Measurements from ENCODE around the gene SH3BGR.

- TF ChIP-seq POLR2A (IDR thresholded peaks at IDR 0.05; ENCODE audit: control extremely low read depth in 1 of 2, low read depth in 2 of 2, low read length in 2 of 2): no peak
- TF ChIP-seq TAF1 (IDR thresholded peaks at IDR 0.05; ENCODE audit: low read depth, low read length): no peak
- no peak for TF ChIP-seq SP1 (IDR thresholded peaks at IDR 0.05; ENCODE audit: low read depth, low read length)
- no peak for TF ChIP-seq CTCF (IDR thresholded peaks at IDR 0.05; ENCODE audit: control extremely low read depth in 1 of 3, insufficient read depth in 1 of 3, low read depth in 1 of 3, low read length in 3 of 3)
- no peak for TF ChIP-seq RAD21 (IDR thresholded peaks at IDR 0.05 in 1 of 2, conservative IDR thresholded peaks at IDR 0.05 in 1 of 2; ENCODE audit: low read depth in 2 of 2, low read length in 2 of 2)
- no peak for TF ChIP-seq CHD1 (IDR thresholded peaks at IDR 0.05; ENCODE audit: low read depth, low read length)
- no peak for TF ChIP-seq USF2 (IDR thresholded peaks at IDR 0.05; ENCODE audit: low read length)
- no peak for TF ChIP-seq GABPA (IDR thresholded peaks at IDR 0.05; ENCODE audit: borderline replicate concordance, insufficient read depth, low read length)
- no peak for TF ChIP-seq MAFK (IDR thresholded peaks at IDR 0.05; ENCODE audit: low read depth, low read length)
- no peak for TF ChIP-seq CREB1 (IDR thresholded peaks at IDR 0.05)
- no peak for TF ChIP-seq EZH2 (IDR thresholded peaks at IDR 0.05; ENCODE audit: low read depth, low read length, severe bottlenecking)
These were observed 101.1 kb downstream of the SH3BGR start for GRCh38 chr21:39552856-39553255.
